NCI-H1048 (cell line): Measurements from ENCODE around the gene BTBD9.

Experiments used
- DNase-seq: peaks from one replicate; lab custom pipeline; 2025; lab: John Stamatoyannopoulos, UW

The BTBD9 gene

DNA sequence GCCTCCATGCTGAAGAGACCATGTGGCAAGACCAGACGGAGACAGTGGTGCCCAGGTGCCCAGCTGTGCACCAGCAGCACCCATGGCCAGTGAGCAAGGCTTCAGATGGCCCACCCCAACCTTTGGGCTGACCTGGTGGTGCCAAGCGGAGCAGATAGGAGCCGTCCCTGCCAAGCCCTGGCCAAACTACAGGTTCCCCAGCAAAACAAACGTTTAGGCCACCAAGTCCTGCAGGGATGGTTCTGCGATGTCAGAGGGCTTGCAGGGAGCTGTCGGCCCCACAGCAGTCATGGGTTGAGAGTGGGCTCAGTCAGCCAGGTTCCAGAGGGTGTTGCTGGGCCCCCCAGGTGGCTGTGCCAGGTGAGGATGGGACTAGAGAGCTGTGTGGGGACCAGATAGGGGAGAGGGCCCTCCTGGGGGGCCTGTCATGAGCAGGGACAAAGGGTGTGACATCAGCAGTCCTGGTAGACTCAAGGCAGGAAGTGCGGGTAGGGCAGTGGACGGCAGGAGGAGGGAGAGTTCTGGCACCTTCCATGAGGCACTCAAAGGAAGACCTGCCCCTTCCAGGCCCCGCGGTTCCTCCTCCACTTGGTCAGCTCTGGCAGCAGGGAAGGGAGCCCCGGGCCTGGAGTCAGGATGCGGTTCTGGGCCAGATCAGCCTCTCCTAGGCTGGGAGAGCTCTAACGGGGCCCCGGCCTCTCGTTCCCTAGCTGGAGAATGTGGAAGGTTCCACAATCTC, 477.8 kb downstream of the BTBD9 start:
- DNase-seq, result no peak

DNA sequence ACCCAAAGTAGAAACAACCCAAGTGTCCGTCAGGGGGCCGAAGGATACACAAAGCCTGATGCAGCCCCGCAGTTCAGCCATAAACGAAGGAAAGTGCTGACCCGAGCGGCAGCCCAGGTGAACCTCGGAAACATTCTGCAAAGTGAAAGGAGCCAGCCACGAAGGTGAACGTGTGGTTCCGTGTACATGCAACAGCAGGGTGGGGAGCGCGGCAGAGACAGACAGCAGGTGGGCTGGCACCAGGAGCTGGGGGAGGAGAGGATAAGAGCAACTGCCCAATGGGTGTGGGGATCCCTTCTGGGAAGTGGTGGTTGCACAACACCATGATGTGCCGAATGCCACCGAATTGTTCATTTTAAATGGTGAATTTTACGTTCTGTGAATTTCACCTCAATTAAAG, 478.4 kb downstream of the BTBD9 start:
- no peak for DNase-seq

DNA sequence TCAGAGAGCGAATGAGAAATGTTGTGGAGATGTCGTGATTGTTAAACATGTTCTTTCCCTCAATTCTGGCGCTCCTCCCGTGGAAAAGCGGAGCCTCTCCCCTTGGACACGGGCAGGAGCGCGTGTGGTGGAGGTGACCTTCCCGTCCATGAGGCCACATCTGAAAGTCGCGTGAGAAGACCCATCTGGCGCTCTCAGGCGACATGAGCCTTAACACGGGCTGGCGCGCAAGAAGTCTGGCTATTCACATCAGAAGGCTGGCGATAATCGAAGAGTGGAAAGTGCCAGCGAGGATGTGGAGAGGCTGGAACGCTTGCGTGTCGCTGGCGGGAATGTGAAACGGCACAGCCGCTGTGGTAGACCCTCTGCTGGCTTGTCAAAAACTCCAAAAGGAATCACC, 478.9 kb downstream of the BTBD9 start:
- no peak for DNase-seq

- DNase-seq, result no peak
Measured at GRCh38 chr6:38159596-38159995, 480.1 kb downstream of the BTBD9 start.

GRCh38 chr6:38158762-38159350, 480.9 kb downstream of the BTBD9 start:
- no peak for DNase-seq

- DNase-seq, result no peak
Measured at GRCh38 chr6:38157905-38158304, 481.8 kb downstream of the BTBD9 start.

DNA sequence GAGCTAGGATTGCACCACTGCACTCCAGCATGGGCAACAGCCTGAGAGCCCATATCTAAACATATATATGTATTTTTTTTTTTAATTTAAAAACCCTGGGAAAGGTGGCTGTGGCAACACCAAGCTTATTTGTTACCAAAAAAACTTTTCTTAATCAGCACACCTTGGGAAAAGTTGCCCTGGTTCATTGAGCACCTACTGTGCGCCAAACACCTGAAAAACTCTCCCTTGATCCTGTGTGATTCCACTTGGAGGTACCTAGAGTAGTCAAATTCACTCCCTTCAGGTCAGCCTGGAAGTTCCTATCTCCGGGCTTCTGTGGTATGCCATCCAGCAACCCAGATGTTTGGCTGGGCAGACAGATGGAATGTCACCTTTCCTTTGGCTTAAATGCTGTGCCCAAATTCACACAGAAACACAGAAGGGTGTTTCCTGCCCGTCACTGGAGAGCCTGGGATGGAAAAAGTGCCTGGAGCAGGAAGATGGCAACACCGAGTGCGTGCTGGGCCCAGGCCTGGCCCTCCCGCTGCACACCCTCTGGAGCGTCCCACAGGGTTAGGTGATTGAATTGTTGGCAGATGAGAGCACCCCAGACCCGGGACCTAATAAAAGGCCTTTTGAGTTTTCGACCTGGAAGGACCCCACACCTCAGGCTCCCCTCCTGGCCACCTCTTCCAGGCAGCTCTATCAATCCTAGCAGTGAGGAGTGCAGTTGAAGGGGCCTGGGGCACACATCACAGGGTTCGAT, 482.7 kb downstream of the BTBD9 start:
- no peak for DNase-seq

DNA sequence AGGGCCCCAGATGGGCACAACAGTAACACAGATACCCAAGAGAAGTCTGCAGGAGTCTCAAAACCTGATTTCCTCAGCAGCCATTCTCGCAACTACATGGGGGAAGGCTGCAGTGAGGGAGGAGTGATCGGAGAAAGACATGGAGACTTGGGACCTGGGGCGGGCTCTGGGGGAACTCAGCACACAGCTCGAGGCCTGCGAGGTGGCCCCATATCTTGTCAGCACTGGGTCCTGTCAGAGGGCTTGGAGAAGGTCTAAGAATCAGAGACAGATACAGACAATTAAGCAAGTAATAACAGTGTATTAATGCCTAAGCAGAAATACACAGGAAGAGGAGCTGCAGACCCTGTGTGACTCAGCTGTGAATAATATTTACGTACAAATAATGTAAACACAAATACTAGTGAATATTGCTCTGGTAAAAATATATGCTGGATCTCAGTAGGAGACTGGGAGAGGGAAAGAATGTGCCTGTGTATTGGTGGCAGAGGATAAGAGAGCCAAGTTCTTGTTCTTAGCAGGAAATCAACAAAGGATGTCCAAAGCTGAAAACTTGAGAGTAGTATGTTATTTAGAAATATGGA, 484.0 kb downstream of the BTBD9 start:
- no peak for DNase-seq

GRCh38 chr6:38155144-38155543, 484.6 kb downstream of the BTBD9 start:
- DNase-seq, result no peak

- no peak for DNase-seq
Measured at GRCh38 chr6:38154731-38155130, 485.0 kb downstream of the BTBD9 start.

DNA sequence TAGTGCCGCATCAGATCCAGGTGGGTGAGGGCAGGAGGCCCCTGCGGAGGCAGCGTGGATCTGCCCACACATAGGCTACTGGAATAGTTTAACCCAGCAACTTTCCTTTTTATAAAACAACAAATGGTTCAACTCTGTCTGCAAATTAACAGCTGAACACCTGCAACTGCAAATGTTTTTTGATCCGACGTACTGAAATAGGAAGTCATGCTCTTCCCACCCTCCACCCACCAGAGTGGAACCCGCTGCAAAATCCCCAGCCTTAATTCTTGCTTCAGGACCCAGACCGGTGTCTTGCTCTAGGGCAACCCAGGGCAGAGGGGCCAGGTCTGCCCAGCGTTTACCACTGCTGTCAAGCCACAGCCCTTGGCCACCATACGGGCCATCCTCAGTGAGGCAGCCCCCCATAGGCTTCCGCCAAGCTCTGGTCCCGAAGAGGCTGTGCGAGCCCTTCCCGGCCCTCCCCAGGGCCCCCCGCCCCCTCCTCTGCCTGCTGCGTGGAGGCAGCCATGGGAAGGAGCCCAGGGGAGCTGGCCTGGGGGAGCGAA, 485.9 kb downstream of the BTBD9 start:
- DNase-seq, result no peak

GRCh38 chr6:38153076-38153797, 486.5 kb downstream of the BTBD9 start:
- no peak for DNase-seq

GRCh38 chr6:38152620-38153019, 487.1 kb downstream of the BTBD9 start:
- DNase-seq, result no peak

- no peak for DNase-seq
Measured at GRCh38 chr6:38151580-38152500, 487.9 kb downstream of the BTBD9 start.

GRCh38 chr6:38150681-38151296, 488.9 kb downstream of the BTBD9 start:
- DNase-seq, result no peak

GRCh38 chr6:38150021-38150420, 489.7 kb downstream of the BTBD9 start:
- no peak for DNase-seq

- DNase-seq, result no peak
Measured at GRCh38 chr6:38149531-38149930, 490.2 kb downstream of the BTBD9 start.

DNA sequence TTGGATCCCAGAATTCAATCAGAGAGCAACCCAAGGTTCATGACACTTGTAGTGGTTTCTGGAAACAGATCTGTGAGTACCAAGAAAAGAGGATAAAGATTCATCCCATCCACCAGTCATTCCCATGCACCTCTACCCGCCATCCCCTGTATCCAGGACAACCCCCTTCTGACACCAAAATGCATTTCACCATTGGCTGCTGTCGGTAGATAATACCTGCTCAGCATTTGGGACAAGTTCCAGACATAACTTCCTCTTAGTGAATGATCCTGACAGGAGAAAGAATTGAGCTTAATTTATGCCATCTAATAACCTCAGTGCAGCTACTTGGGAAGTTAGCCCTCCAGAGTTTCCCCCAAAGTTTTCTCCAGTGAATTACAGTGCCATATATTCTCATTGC, 491.1 kb downstream of the BTBD9 start:
- no peak for DNase-seq

GRCh38 chr6:38146734-38147027, 493.0 kb downstream of the BTBD9 start:
- DNase-seq, result no peak

GRCh38 chr6:38146021-38146733, 493.6 kb downstream of the BTBD9 start:
- DNase-seq, result no peak
